GM12878 (cell line): Measurements from ENCODE around the gene MSL2. TPM values are rescaled to one million over a fixed set of nuclear protein-coding genes. Genes with fewer than 3 reads are reported as not detected.

Experiments
- ATAC-seq: fragments of 200-7000 bp; cut with Tn5 transposase; 3 replicates; pipeline ENCODE4 v1.9.1; 2020; ENCODE audit warnings: mild to moderate bottlenecking, moderate library complexity
- BruUV-seq: library from RNA; stranded (reverse); fragments of 400-500 nt; replicated peaks from 2 replicates; lab custom pipeline; 2021; lab: Mats Ljungman, UMichigan
- CTCF ChIA-PET: fragments of 300-600 bp; sonication (Branson Sonifier 250); formaldehyde crosslinking; extraction: SDS; loops from one replicate; lab custom pipeline; 2021; ENCODE audit warnings: inconsistent platforms; lab: Yijun Ruan, JAX
- POLR2A ChIA-PET: fragments of 350-600 bp; formaldehyde crosslinking; extraction: SDS; loops from one replicate; lab custom pipeline; 2021; ENCODE audit warnings: inconsistent platforms; lab: Charles Lee
- RAD21 ChIA-PET: fragments of 300-600 bp; sonication (Branson Sonifier 250); formaldehyde crosslinking; loops from one replicate; lab custom pipeline; 2023; ENCODE audit warnings: antibody characterized with exemption; ENCODE audit not compliant: unreplicated experiment; lab: Charles Lee
- SMC1A ChIA-PET: fragments of 300-600 bp; sonication (Branson Sonifier 250); formaldehyde crosslinking; loops from one replicate; lab custom pipeline; 2023; ENCODE audit not compliant: unreplicated experiment, uncharacterized antibody; lab: Charles Lee
- DNase-seq: peaks from one replicate; pipeline ENCODE4 v3.0.0-alpha.2; 2011; ENCODE audit warnings: low read depth, low spot score
- FAIRE-seq: peaks from 3 replicates; lab custom pipeline; 2011; peaks lifted over from hg19 to GRCh38; lab: Jason Lieb, UNC
- H2AFZ ChIP-seq: 2 replicates; pipeline ENCODE4 v1.6.0; 2011; ENCODE audit warnings: low read depth, low read length, control low read depth; ENCODE audit not compliant: control insufficient read depth
- H3K27ac ChIP-seq: 2 replicates; pipeline ENCODE4 v1.5.1; 2011; ENCODE audit warnings: control low read depth; ENCODE audit not compliant: control insufficient read depth, insufficient read depth
- H3K27me3 ChIP-seq, 2 experiments: replicated peaks in 1 of 2; 2 replicates each; pipeline versions ENCODE4 v1.6.0 to v1.6.1; 2011; ENCODE audit warnings: low read length in 1 of 2; ENCODE audit not compliant: control insufficient read depth in 2 of 2, insufficient read depth in 2 of 2
- H3K36me3 ChIP-seq, 2 experiments: 2 replicates each; pipeline ENCODE4 v1.5.1; 2011; ENCODE audit warnings: low read length in 1 of 2; ENCODE audit not compliant: control insufficient read depth in 2 of 2, insufficient read depth in 2 of 2
- H3K4me1 ChIP-seq: 2 replicates; pipeline ENCODE4 v1.6.1; 2011; ENCODE audit warnings: mild to moderate bottlenecking, low read length, moderate library complexity, mixed read lengths; ENCODE audit not compliant: control insufficient read depth, insufficient read depth
- H3K4me2 ChIP-seq: 2 replicates; pipeline ENCODE4 v1.6.0; 2011; ENCODE audit warnings: control low read depth; ENCODE audit not compliant: control insufficient read depth, insufficient read depth
- H3K4me3 ChIP-seq: fragments of 200-600 bp; sonication (generic); 2 replicates; pipeline ENCODE4 v1.5.1; 2016
- H3K79me2 ChIP-seq: 2 replicates; pipeline ENCODE4 v1.6.0; 2011; ENCODE audit warnings: low read length; ENCODE audit not compliant: control insufficient read depth, insufficient read depth
- H3K9ac ChIP-seq: 2 replicates; pipeline ENCODE4 v1.8.0; 2011; ENCODE audit warnings: low read length, control low read depth, mixed read lengths; ENCODE audit not compliant: control insufficient read depth, insufficient read depth
- H3K9me3 ChIP-seq: replicated peaks from 3 replicates; pipeline ENCODE4 v1.5.1; 2011; ENCODE audit warnings: mild to moderate bottlenecking, low read length; ENCODE audit not compliant: control insufficient read depth, insufficient read depth
- H4K20me1 ChIP-seq: 2 replicates; pipeline ENCODE4 v1.6.0; 2011; ENCODE audit not compliant: control insufficient read depth, insufficient read depth
- BRCA1 ChIP-seq: IDR thresholded peaks from 2 replicates; pipeline ENCODE4 v1.6.1; 2011; ENCODE audit warnings: low read depth, low read length, improper control_type of control experiment
- CBX3 ChIP-seq: fragments of 200-600 bp; sonication (generic); IDR thresholded peaks from 2 replicates; pipeline ENCODE4 v1.6.1; 2016; ENCODE audit warnings: low read depth, borderline replicate concordance
- EP300 ChIP-seq, 2 experiments: fragments of 150-350 bp in 1 of 2; IDR thresholded peaks; 2 replicates each; pipeline ENCODE4 v1.6.1; 2011 to 2012; ENCODE audit warnings: low read depth in 2 of 2, low read length in 2 of 2, borderline replicate concordance in 1 of 2, improper control_type of control experiment in 1 of 2, inconsistent platforms in 1 of 2; ENCODE audit not compliant: control insufficient read depth in 1 of 2
- IKZF1 ChIP-seq: fragments of 450-650 bp; conservative IDR thresholded peaks from 2 replicates; pipeline ENCODE4 v1.6.1; 2017; ENCODE audit warnings: antibody characterized with exemption, mild to moderate bottlenecking
- SPI1 ChIP-seq: IDR thresholded peaks from 2 replicates; pipeline ENCODE4 v1.6.1; 2011; ENCODE audit warnings: low read depth, mild to moderate bottlenecking, low read length, moderate library complexity, borderline replicate concordance; ENCODE audit not compliant: insufficient read depth
- SREBF1 ChIP-seq: IDR thresholded peaks from 2 replicates; pipeline ENCODE4 v1.6.1; 2012; ENCODE audit warnings: mild to moderate bottlenecking, low read length
- ZNF207 ChIP-seq: fragments of 450-650 bp; IDR thresholded peaks from 2 replicates; pipeline ENCODE4 v1.6.1; 2014; ENCODE audit warnings: antibody characterized with exemption, mild to moderate bottlenecking, borderline replicate concordance
- WGBS: methylation state at CpG from one replicate; pipeline ENCODE4 v1.1.6; 2016; ENCODE audit warnings: low lambda C conversion rate; ENCODE audit not compliant: insufficient replicate concordance, insufficient coverage; ENCODE audit errors: missing lambda C conversion rate; 5-methylcytosine and 5-hydroxymethylcytosine counted together
- in situ Hi-C: fragments of 300-500 bp; cut with MboI; formaldehyde crosslinking; loops from 9 replicates; pipeline ENCODE4 v1.14.3; 2018; ENCODE audit warnings: mixed read lengths
- intact Hi-C: fragments of 100-400 bp; cut with micrococcal nuclease; formaldehyde crosslinking; loops from one replicate; pipeline ENCODE4 v1.14.2; 2022; ENCODE audit not compliant: unreplicated experiment
- polyA plus RNA-seq, 11 experiments: library from polyadenylated mRNA; depleted of rRNA in 4 of 11; unstranded in 6 of 11; stranded (reverse) in 5 of 11; fragments of >200 nt; fragmentation: Nextera tagmentation in 4 of 11; fragmentation: Illumina TruSeq in 1 of 11; extraction: Ambion mirVana in 4 of 11; extraction: Trizol in 1 of 11; gene quantifications; 1 replicate in 1 of 11; 2 replicates in 10 of 11; pipeline versions ENCODE4 v1.2.1 to v1.2.3, GENCODE V29; 2011 to 2016; ENCODE audit warnings: inconsistent platforms in 2 of 11, missing spikeins in 2 of 11, low read depth in 1 of 11
- total RNA-seq, 4 experiments: library from RNA; depleted of rRNA in 3 of 4; stranded (reverse); fragments of >200 nt in 3 of 4; fragmentation: Illumina TruSeq in 1 of 4; extraction: Trizol in 1 of 4; gene quantifications; 2 replicates each; pipeline versions ENCODE4 v1.2.1 to v1.2.3, GENCODE V29; 2013 to 2021
- TF ChIP-seq, protein P1 (sequence below): fragments of 450-650 bp; IDR thresholded peaks from 2 replicates; pipeline ENCODE4 v1.6.1; 2014; ENCODE audit warnings: mild to moderate bottlenecking
- TF ChIP-seq, protein P2 (sequence below): fragments of 450-650 bp; IDR thresholded peaks from 2 replicates; pipeline ENCODE4 v1.6.1; 2016; ENCODE audit warnings: mild to moderate bottlenecking
- TF ChIP-seq, protein P3 (sequence below): fragments of 450-650 bp; IDR thresholded peaks from 2 replicates; pipeline ENCODE4 v1.6.1; 2018; ENCODE audit warnings: mild to moderate bottlenecking, low read depth, moderate library complexity; ENCODE audit not compliant: partially characterized antibody

Gene MSL2
- total and polyA plus RNA-seq, 10 of the 15 experiments (the other 5 are each of a cell fraction or from before 2014, with no cell fraction given) = 3.5 to 31.7 (median 10.5) TPM

DNA sequence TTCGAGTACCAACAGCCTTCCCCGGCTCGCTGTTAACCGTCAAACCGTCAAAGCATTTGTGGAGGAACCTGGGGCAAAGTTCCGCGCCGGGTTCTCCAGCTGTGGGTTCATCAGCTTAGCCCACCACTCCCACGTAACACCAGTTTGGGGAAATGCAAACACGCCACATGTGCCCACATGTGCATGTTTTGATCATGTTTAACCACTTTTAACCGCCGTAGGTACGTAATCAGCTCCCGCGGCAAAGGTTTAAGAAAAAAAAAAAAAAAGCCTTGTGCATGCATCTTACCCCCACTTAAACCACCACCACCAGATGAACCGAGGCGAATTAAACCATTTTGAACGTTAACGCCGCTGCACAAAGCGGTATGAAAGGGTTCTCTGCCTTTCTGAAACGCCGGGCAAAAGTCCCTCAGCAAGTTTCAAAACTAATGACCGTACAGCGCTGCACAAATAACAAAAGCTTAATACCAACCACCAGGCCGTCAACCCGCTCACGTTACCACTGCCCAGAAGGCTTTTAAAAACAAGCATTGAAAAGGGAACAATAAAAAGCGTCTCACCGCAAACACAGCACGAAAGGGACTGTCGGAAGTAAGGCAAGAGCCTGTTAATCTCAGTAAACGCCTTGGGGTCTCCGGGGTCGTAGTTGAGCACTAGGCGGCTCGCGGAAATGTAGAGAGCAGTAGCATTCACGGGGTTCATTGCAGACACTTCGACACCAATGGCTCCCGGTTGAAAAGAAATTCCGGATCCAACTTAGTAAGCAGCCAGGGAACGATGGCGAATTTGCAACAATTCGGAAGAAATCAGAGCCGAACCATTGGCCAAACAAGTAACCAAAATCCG is 1.5 kb downstream of the MSL2 start (continued):
- TF ChIP-seq SPI1 (peak; percentile 26; the same call in 1 of the 2 replicates), CBX3 (no peak), ZNF207 (no peak), EP300 (IDR thresholded peaks at IDR 0.05; ENCODE audit: borderline replicate concordance in 1 of 2, control insufficient read depth in 1 of 2, low read depth in 2 of 2, low read length in 2 of 2) (peak; percentile 62 to 83; a peak in 3 of 4 replicates)
- TF ChIP-seq, protein P1, sequence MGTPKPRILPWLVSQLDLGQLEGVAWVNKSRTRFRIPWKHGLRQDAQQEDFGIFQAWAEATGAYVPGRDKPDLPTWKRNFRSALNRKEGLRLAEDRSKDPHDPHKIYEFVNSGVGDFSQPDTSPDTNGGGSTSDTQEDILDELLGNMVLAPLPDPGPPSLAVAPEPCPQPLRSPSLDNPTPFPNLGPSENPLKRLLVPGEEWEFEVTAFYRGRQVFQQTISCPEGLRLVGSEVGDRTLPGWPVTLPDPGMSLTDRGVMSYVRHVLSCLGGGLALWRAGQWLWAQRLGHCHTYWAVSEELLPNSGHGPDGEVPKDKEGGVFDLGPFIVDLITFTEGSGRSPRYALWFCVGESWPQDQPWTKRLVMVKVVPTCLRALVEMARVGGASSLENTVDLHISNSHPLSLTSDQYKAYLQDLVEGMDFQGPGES = no peak

DNA sequence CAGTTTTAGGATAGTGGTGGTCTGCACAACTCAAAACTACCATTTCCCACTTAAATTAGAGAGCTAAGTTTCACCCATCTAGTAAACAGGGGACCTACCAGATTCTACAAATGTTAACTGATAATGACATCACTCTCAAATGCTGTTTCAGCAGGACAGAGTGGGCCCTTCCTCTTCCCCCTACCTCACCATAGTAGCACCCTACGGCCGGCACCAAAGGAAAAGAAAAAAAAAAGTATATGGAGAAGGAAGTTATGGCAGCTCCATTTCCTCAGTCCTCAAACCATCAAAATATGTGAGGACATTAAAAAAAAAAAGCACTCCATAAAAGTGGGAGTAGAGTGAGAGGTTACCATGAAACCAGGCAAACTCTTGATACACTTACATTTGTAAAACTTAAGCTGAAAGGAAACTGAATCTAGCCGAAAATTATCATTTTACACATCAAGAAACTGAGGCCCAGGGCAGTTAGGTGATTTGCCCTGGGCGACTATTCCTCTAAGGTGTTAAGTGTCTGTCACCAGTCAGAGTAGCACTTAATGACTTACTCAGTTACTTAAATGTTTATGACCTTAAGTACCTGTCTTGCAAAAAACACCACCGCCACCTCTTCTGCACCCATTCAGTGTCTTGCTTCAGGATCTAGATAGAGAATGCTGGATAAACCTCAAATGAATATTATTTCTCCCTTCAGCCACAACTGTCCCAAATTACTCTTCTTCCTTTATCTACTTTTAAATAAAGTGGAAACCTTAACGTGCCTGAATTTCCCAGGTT is 2.7 kb downstream of the MSL2 start:
- intact Hi-C loops (loop anchor here (2.0 to 10.0 kb wide), 4 partner anchors 15 to 821 kb away; no protein-coding TSS in a partner anchor), in situ Hi-C loops (no loop called here)
- BruUV-seq = no TSS peak
- ATAC-seq = no peak
- Histone ChIP-seq H3K36me3 (peaks cover 0 to 2% of the 10 kb centered on the region in 2 experiments; a peak in 1 of 4 replicates), H2AFZ (no peak overlapping the region), H3K27me3 (no peaks in the 10 kb centered on the region), H3K9me3 (no peaks in the 10 kb centered on the region; the same call in 1 of the 3 replicates), H3K79me2 (peaks cover 83% of the 10 kb centered on the region), H4K20me1 (peaks cover 15% of the 10 kb centered on the region; the same call in 1 of the 2 replicates), H3K4me3 (peak overlapping the region; percentile 83), H3K9ac (peak overlapping the region; percentile 99), H3K4me2 (peak overlapping the region; percentile 69), H3K27ac (peak overlapping the region; percentile 99), H3K4me1 (peaks cover 9% of the 10 kb centered on the region)
- ChIA-PET POLR2A (interaction anchor here (0.6 to 3.1 kb wide), 8 partner anchors 9 to 668 kb away, joined by 3 to 15 read pairs (median 4); partner anchors contain the start of genes NCK1, PCCB and STAG1), CTCF (interaction anchor here (0.7 to 2.8 kb wide), 7 partner anchors 10 to 559 kb away, joined by 3 to 11 read pairs (median 5); partner anchors contain the start of genes PCCB and STAG1), RAD21 (interaction anchor here (0.6 to 5.3 kb wide), 9 partner anchors 10 to 731 kb away, joined by 3 to 53 read pairs (median 7); partner anchors contain the start of genes PCCB and STAG1), SMC1A (interaction anchor here (0.6 to 3.0 kb wide), 8 partner anchors 12 to 680 kb away, joined by 3 to 13 read pairs (median 4); partner anchors contain the start of genes PCCB and STAG1)
- DNase-seq = no peak
- WGBS = 0% methylated on average over 6 of the region's 6 CpGs
- no peak for FAIRE-seq
- TF ChIP-seq SREBF1 (no peak), IKZF1 (0 out of 2 replicates have a peak, but pooled peaks have one; percentile 26), BRCA1 (no peak)
- TF ChIP-seq, protein P2, sequence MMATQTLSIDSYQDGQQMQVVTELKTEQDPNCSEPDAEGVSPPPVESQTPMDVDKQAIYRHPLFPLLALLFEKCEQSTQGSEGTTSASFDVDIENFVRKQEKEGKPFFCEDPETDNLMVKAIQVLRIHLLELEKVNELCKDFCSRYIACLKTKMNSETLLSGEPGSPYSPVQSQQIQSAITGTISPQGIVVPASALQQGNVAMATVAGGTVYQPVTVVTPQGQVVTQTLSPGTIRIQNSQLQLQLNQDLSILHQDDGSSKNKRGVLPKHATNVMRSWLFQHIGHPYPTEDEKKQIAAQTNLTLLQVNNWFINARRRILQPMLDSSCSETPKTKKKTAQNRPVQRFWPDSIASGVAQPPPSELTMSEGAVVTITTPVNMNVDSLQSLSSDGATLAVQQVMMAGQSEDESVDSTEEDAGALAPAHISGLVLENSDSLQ = peak; percentile 26; the same call in 1 of the 2 replicates
- TF ChIP-seq, protein P3, sequence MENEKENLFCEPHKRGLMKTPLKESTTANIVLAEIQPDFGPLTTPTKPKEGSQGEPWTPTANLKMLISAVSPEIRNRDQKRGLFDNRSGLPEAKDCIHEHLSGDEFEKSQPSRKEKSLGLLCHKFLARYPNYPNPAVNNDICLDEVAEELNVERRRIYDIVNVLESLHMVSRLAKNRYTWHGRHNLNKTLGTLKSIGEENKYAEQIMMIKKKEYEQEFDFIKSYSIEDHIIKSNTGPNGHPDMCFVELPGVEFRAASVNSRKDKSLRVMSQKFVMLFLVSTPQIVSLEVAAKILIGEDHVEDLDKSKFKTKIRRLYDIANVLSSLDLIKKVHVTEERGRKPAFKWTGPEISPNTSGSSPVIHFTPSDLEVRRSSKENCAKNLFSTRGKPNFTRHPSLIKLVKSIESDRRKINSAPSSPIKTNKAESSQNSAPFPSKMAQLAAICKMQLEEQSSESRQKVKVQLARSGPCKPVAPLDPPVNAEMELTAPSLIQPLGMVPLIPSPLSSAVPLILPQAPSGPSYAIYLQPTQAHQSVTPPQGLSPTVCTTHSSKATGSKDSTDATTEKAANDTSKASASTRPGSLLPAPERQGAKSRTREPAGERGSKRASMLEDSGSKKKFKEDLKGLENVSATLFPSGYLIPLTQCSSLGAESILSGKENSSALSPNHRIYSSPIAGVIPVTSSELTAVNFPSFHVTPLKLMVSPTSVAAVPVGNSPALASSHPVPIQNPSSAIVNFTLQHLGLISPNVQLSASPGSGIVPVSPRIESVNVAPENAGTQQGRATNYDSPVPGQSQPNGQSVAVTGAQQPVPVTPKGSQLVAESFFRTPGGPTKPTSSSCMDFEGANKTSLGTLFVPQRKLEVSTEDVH = no peak
